DOHH2 (cell line): Measurements from ENCODE around the gene BEND3.

Experiments used
- CTCF ChIP-seq: fragments of 200-600 bp; sonication (generic); IDR thresholded peaks from one replicate; pipeline ENCODE4 v1.5.1; 2014; ENCODE audit warnings: antibody characterized with exemption, mild to moderate bottlenecking, low read depth, low read length; ENCODE audit not compliant: poor library complexity, severe bottlenecking
- EZH2phosphoT487 ChIP-seq: fragments of 200-600 bp; sonication (generic); IDR thresholded peaks from 2 replicates; pipeline ENCODE4 v1.6.1; 2017; ENCODE audit warnings: borderline replicate concordance, mild to moderate bottlenecking, antibody characterized with exemption, low read length, moderate library complexity, mixed read lengths

GRCh38 chr6:107105511-107106116 is 9.7 kb downstream of the BEND3 start:
- no peak for TF ChIP-seq CTCF
- no peak for TF ChIP-seq EZH2phosphoT487
